Urinary bladder (tissue), 4 donors: ENCODE results near the gene DPM1. TPM values are rescaled to one million over a fixed set of nuclear protein-coding genes. Genes with fewer than 3 reads are reported as not detected.

Source experiments
- DNase-seq: peaks from one replicate; pipeline ENCODE4 v3.0.0-alpha.2; 2015; ENCODE audit errors: extremely low spot score
- H3K27ac ChIP-seq: one replicate; pipeline ENCODE4 v1.5.1; 2013; ENCODE audit warnings: low read depth, mild to moderate bottlenecking, moderate library complexity
- H3K36me3 ChIP-seq: one replicate; pipeline ENCODE4 v1.6.1; 2013; ENCODE audit warnings: mild to moderate bottlenecking, moderate library complexity; ENCODE audit not compliant: insufficient read depth
- H3K4me1 ChIP-seq: one replicate; pipeline ENCODE4 v1.6.1; 2013; ENCODE audit warnings: mild to moderate bottlenecking, moderate library complexity; ENCODE audit not compliant: insufficient read depth
- H3K4me3 ChIP-seq: one replicate; pipeline ENCODE4 v1.5.1; 2013; ENCODE audit warnings: low read depth, low read length
- WGBS: extraction: QIAGEN DNeasy Blood & Tissue Kit; methylation state at CpG from one replicate; pipeline ENCODE4 v1.1.7; 2013; 5-methylcytosine and 5-hydroxymethylcytosine counted together
- polyA plus RNA-seq: library from polyadenylated mRNA; stranded (reverse); fragments of 200-250 nt; gene quantifications from one replicate; pipeline ENCODE4 v1.2.3, GENCODE V29; 2013
- total RNA-seq: library from RNA; depleted of rRNA; stranded (reverse); fragments of >200 nt; gene quantifications from one replicate; pipeline ENCODE4 v1.2.3, GENCODE V29; 2014
- donor health status: healthy with polysubstance abuse.
- donor health status: healthy.

Gene DPM1
- total and polyA plus RNA-seq, 2 donors = 56.3 TPM

- WGBS = under 1% methylated on average over 43 of the region's 45 CpGs
- DNase-seq = no peak
- Histone ChIP-seq H3K27ac (peak overlapping the region; percentile 99), H3K4me1 (no peaks in the 10 kb centered on the region), H3K4me3 (peak overlapping the region; percentile 100), H3K36me3 (no peaks in the 10 kb centered on the region)
Measured at GRCh38 chr20:50930976-50931305, 27.4 kb downstream of the DPM1 start.

GRCh38 chr20:50930139-50930975 lies 28.0 kb downstream of the DPM1 start:
- under 1% methylated on average over 79 of the region's 79 CpGs for WGBS
- Histone ChIP-seq H3K4me3 (peak overlapping the region; percentile 100), H3K36me3 (no peaks in the 10 kb centered on the region), H3K4me1 (no peaks in the 10 kb centered on the region), H3K27ac (peak overlapping the region; percentile 99)
- DNase-seq = no peak

GRCh38 chr20:50929299-50930138 lies 28.8 kb downstream of the DPM1 start:
- whole genome bisulfite sequencing = 8% methylated on average over 13 of the region's 13 CpGs

GRCh38 chr20:50928469-50928868 lies 29.9 kb downstream of the DPM1 start:
- H3K4me1 ChIP-seq = no peaks in the 10 kb centered on the region
- DNase-seq = no peak
- H3K4me3 ChIP-seq = no peak overlapping the region
- WGBS = 60% methylated on average over 5 of the region's 5 CpGs
- no peak overlapping the region for H3K27ac ChIP-seq
- no peaks in the 10 kb centered on the region for H3K36me3 ChIP-seq

More at GRCh38 chr20:50929299-50930138, 28.8 kb downstream of the DPM1 start:
- no peaks in the 10 kb centered on the region for H3K4me1 ChIP-seq
- peak overlapping the region; percentile 100 for H3K4me3 ChIP-seq
- peak; percentile 84 for DNase-seq
- H3K27ac ChIP-seq = peak overlapping the region; percentile 28
- H3K36me3 ChIP-seq = no peaks in the 10 kb centered on the region

- Histone ChIP-seq H3K4me1 (no peaks in the 10 kb centered on the region), H3K36me3 (no peaks in the 10 kb centered on the region), H3K27ac (no peak overlapping the region), H3K4me3 (no peak overlapping the region)
- 34% methylated on average over 1 of the region's 1 CpG for WGBS
- DNase-seq = no peak
Measured at GRCh38 chr20:50926530-50926929, 31.8 kb downstream of the DPM1 start.

GRCh38 chr20:50924261-50924920 lies 33.9 kb downstream of the DPM1 start:
- WGBS = 49% methylated on average over 2 of the region's 2 CpGs
- no peaks in the 10 kb centered on the region for H3K4me1 ChIP-seq
- no peak overlapping the region for H3K27ac ChIP-seq
- no peak overlapping the region for H3K4me3 ChIP-seq
- DNase-seq = no peak
- no peaks in the 10 kb centered on the region for H3K36me3 ChIP-seq

GRCh38 chr20:50921803-50922501 lies 36.4 kb downstream of the DPM1 start:
- Histone ChIP-seq H3K27ac (no peak overlapping the region), H3K4me1 (no peaks in the 10 kb centered on the region), H3K36me3 (no peaks in the 10 kb centered on the region), H3K4me3 (no peak overlapping the region)
- WGBS = 71% methylated on average over 8 of the region's 8 CpGs
- DNase-seq = no peak

- Histone ChIP-seq H3K27ac (no peak overlapping the region), H3K36me3 (no peaks in the 10 kb centered on the region), H3K4me3 (no peak overlapping the region), H3K4me1 (no peaks in the 10 kb centered on the region)
- DNase-seq = no peak
Measured at GRCh38 chr20:50920997-50921396, 37.3 kb downstream of the DPM1 start.

GRCh38 chr20:50919567-50919966 lies 38.8 kb downstream of the DPM1 start:
- no peak for DNase-seq
- H3K27ac ChIP-seq = no peak overlapping the region

GRCh38 chr20:50918403-50918802 lies 39.9 kb downstream of the DPM1 start:
- Histone ChIP-seq H3K36me3 (no peaks in the 10 kb centered on the region), H3K27ac (no peak overlapping the region), H3K4me1 (peaks cover 2% of the 10 kb centered on the region), H3K4me3 (no peak overlapping the region)
- WGBS = 40% methylated on average over 3 of the region's 3 CpGs
- no peak for DNase-seq

More at GRCh38 chr20:50919567-50919966, 38.8 kb downstream of the DPM1 start:
- whole genome bisulfite sequencing = 69% methylated on average over 6 of the region's 6 CpGs
- no peaks in the 10 kb centered on the region for H3K36me3 ChIP-seq
- peaks cover 2% of the 10 kb centered on the region for H3K4me1 ChIP-seq
- no peak overlapping the region for H3K4me3 ChIP-seq

- 75% methylated on average over 3 of the region's 3 CpGs for WGBS
Measured at GRCh38 chr20:50916934-50917333, 41.4 kb downstream of the DPM1 start.

GRCh38 chr20:50916257-50916656 lies 42.1 kb downstream of the DPM1 start:
- 38% methylated on average over 5 of the region's 5 CpGs for WGBS

More at GRCh38 chr20:50916934-50917333, 41.4 kb downstream of the DPM1 start:
- peaks cover 2% of the 10 kb centered on the region for H3K4me1 ChIP-seq
- no peaks in the 10 kb centered on the region for H3K36me3 ChIP-seq
- no peak overlapping the region for H3K4me3 ChIP-seq
- no peak overlapping the region for H3K27ac ChIP-seq
- no peak for DNase-seq

GRCh38 chr20:50915424-50915823 lies 42.9 kb downstream of the DPM1 start:
- no peak for DNase-seq
- 41% methylated on average over 3 of the region's 3 CpGs for WGBS
- H3K36me3 ChIP-seq = no peaks in the 10 kb centered on the region
- H3K4me3 ChIP-seq = no peak overlapping the region
- H3K4me1 ChIP-seq = peaks cover 2% of the 10 kb centered on the region
- no peak overlapping the region for H3K27ac ChIP-seq

More at GRCh38 chr20:50916257-50916656, 42.1 kb downstream of the DPM1 start:
- Histone ChIP-seq H3K4me1 (peaks cover 2% of the 10 kb centered on the region), H3K4me3 (no peak overlapping the region), H3K36me3 (no peaks in the 10 kb centered on the region), H3K27ac (no peak overlapping the region)
- no peak for DNase-seq
